ENCODE data around the gene COX6B2.

Gene COX6B2

GRCh38 chr19:55376241-55376933 lies 21.9 kb upstream of the COX6B2 start, which contains the start of gene TMEM190:
Gene TMEM190 (plus strand): TSS chr19:55376826. CDS start chr19:55376854, 28 bp downstream.
- no peak for ATAC-seq (replicated peaks; ENCODE audit: extremely low read depth, poor library complexity, severe bottlenecking)
- H3K9me3 Mint-ChIP-seq, result no peaks in the 10 kb centered on the region
- DNase-seq (ENCODE audit: low spot score in 2 of 2), result no peak
- H3K36me3 Mint-ChIP-seq (ENCODE audit: insufficient read depth), result peaks cover 4% of the 10 kb centered on the region
- peaks cover 37% of the 10 kb centered on the region for H3K27me3 Mint-ChIP-seq
- H3K4me3 Mint-ChIP-seq, result no peak within 1 kb of the TSS
- H3K4me1 Mint-ChIP-seq, result peaks cover 7% of the 10 kb centered on the region
- no peak within 1 kb of the TSS for H3K27ac Mint-ChIP-seq (ENCODE audit: low read depth)

GRCh38 chr19:55373993-55374757 lies 19.7 kb upstream of the COX6B2 start:
- Mint-ChIP-seq H3K27me3 (peaks cover 56% of the 10 kb centered on the region), H3K27ac (ENCODE audit: low read depth) (no peak overlapping the region), H3K36me3 (ENCODE audit: insufficient read depth) (peaks cover 4% of the 10 kb centered on the region), H3K4me1 (peaks cover 11% of the 10 kb centered on the region), H3K4me3 (no peak overlapping the region), H3K9me3 (no peaks in the 10 kb centered on the region)
- ATAC-seq (replicated peaks; ENCODE audit: extremely low read depth, poor library complexity, severe bottlenecking), result no peak
- no peak for DNase-seq (ENCODE audit: low spot score in 2 of 2)

GRCh38 chr19:55373306-55373992 lies 18.9 kb upstream of the COX6B2 start:
- no peak for DNase-seq (ENCODE audit: low spot score in 2 of 2)
- Mint-ChIP-seq H3K9me3 (no peaks in the 10 kb centered on the region), H3K27ac (ENCODE audit: low read depth) (no peak overlapping the region)

GRCh38 chr19:55372316-55373081 lies 18.0 kb upstream of the COX6B2 start:
- no peak for ATAC-seq (replicated peaks; ENCODE audit: extremely low read depth, poor library complexity, severe bottlenecking)
- H3K27ac Mint-ChIP-seq (ENCODE audit: low read depth), result no peak overlapping the region
- H3K27me3 Mint-ChIP-seq, result peaks cover 56% of the 10 kb centered on the region
- H3K9me3 Mint-ChIP-seq, result no peaks in the 10 kb centered on the region
- no peak overlapping the region for H3K4me3 Mint-ChIP-seq
- no peak for DNase-seq (ENCODE audit: low spot score in 2 of 2)
- peaks cover 11% of the 10 kb centered on the region for H3K4me1 Mint-ChIP-seq
- peaks cover 4% of the 10 kb centered on the region for H3K36me3 Mint-ChIP-seq (ENCODE audit: insufficient read depth)

More at GRCh38 chr19:55373306-55373992, 18.9 kb upstream of the COX6B2 start:
- Mint-ChIP-seq H3K4me1 (peaks cover 11% of the 10 kb centered on the region), H3K36me3 (ENCODE audit: insufficient read depth) (peaks cover 4% of the 10 kb centered on the region), H3K4me3 (no peak overlapping the region), H3K27me3 (peaks cover 56% of the 10 kb centered on the region)
- ATAC-seq (replicated peaks; ENCODE audit: extremely low read depth, poor library complexity, severe bottlenecking), result no peak

- Mint-ChIP-seq H3K36me3 (ENCODE audit: insufficient read depth) (peaks cover 4% of the 10 kb centered on the region), H3K27ac (ENCODE audit: low read depth) (no peak within 1 kb of the TSS), H3K9me3 (no peaks in the 10 kb centered on the region), H3K4me1 (peaks cover 11% of the 10 kb centered on the region), H3K27me3 (peaks cover 65% of the 10 kb centered on the region), H3K4me3 (peak within 1 kb of the TSS; percentile 75)
- no peak for ATAC-seq (replicated peaks; ENCODE audit: extremely low read depth, poor library complexity, severe bottlenecking)
- DNase-seq (ENCODE audit: low spot score in 2 of 2), result no peak
Measured at GRCh38 chr19:55370305-55370988, 15.9 kb upstream of the COX6B2 start, which contains the start of gene IL11. Gene IL11 (minus strand): TSS chr19:55370463. CDS start chr19:55370310, 153 bp downstream.

- H3K36me3 Mint-ChIP-seq (ENCODE audit: insufficient read depth), result peaks cover 4% of the 10 kb centered on the region
Measured at GRCh38 chr19:55369653-55370304, 15.3 kb upstream of the COX6B2 start.

GRCh38 chr19:55368701-55369563 lies 14.4 kb upstream of the COX6B2 start:
- H3K9me3 Mint-ChIP-seq, result no peaks in the 10 kb centered on the region
- H3K36me3 Mint-ChIP-seq (ENCODE audit: insufficient read depth), result peaks cover 4% of the 10 kb centered on the region
- H3K4me1 Mint-ChIP-seq, result peaks cover 10% of the 10 kb centered on the region
- peak overlapping the region; percentile 53 for H3K4me3 Mint-ChIP-seq
- peak; percentile 31 for ATAC-seq (replicated peaks; ENCODE audit: extremely low read depth, poor library complexity, severe bottlenecking)
- no peak overlapping the region for H3K27ac Mint-ChIP-seq (ENCODE audit: low read depth)
- H3K27me3 Mint-ChIP-seq, result peaks cover 62% of the 10 kb centered on the region
- DNase-seq (ENCODE audit: low spot score in 2 of 2), result no peak

More at GRCh38 chr19:55369653-55370304, 15.3 kb upstream of the COX6B2 start:
- H3K4me3 Mint-ChIP-seq, result peak overlapping the region; percentile 75
- DNase-seq (ENCODE audit: low spot score in 2 of 2) (no peak), ATAC-seq (replicated peaks; ENCODE audit: extremely low read depth, poor library complexity, severe bottlenecking) (peak; percentile 64)
- H3K27me3 Mint-ChIP-seq, result peaks cover 66% of the 10 kb centered on the region
- peaks cover 11% of the 10 kb centered on the region for H3K4me1 Mint-ChIP-seq
- H3K9me3 Mint-ChIP-seq, result no peaks in the 10 kb centered on the region
- H3K27ac Mint-ChIP-seq (ENCODE audit: low read depth), result no peak overlapping the region

GRCh38 chr19:55368106-55368505 lies 13.6 kb upstream of the COX6B2 start:
- ATAC-seq (replicated peaks; ENCODE audit: extremely low read depth, poor library complexity, severe bottlenecking), result no peak
- H3K9me3 Mint-ChIP-seq, result no peaks in the 10 kb centered on the region
- DNase-seq (ENCODE audit: low spot score in 2 of 2), result no peak
- H3K27me3 Mint-ChIP-seq, result peaks cover 54% of the 10 kb centered on the region
- H3K27ac Mint-ChIP-seq (ENCODE audit: low read depth), result no peak overlapping the region
- H3K36me3 Mint-ChIP-seq (ENCODE audit: insufficient read depth), result peaks cover 4% of the 10 kb centered on the region
- no peak overlapping the region for H3K4me3 Mint-ChIP-seq
- peaks cover 5% of the 10 kb centered on the region for H3K4me1 Mint-ChIP-seq

- ATAC-seq (replicated peaks; ENCODE audit: extremely low read depth, poor library complexity, severe bottlenecking) (no peak), DNase-seq (ENCODE audit: low spot score in 2 of 2) (no peak)
- peaks cover 2% of the 10 kb centered on the region for H3K36me3 Mint-ChIP-seq (ENCODE audit: insufficient read depth)
- peaks cover 47% of the 10 kb centered on the region for H3K27me3 Mint-ChIP-seq
- no peak overlapping the region for H3K27ac Mint-ChIP-seq (ENCODE audit: low read depth)
- no peaks in the 10 kb centered on the region for H3K9me3 Mint-ChIP-seq
- H3K4me3 Mint-ChIP-seq, result no peak overlapping the region
- H3K4me1 Mint-ChIP-seq, result peaks cover 5% of the 10 kb centered on the region
Measured at GRCh38 chr19:55366790-55367189, 12.3 kb upstream of the COX6B2 start.

- Mint-ChIP-seq H3K36me3 (ENCODE audit: insufficient read depth) (peaks cover 2% of the 10 kb centered on the region), H3K4me1 (peaks cover 5% of the 10 kb centered on the region), H3K27me3 (peaks cover 38% of the 10 kb centered on the region), H3K27ac (ENCODE audit: low read depth) (no peak overlapping the region), H3K9me3 (no peaks in the 10 kb centered on the region), H3K4me3 (no peak overlapping the region)
- ATAC-seq (replicated peaks; ENCODE audit: extremely low read depth, poor library complexity, severe bottlenecking), result no peak
- DNase-seq (ENCODE audit: low spot score in 2 of 2), result no peak
Measured at GRCh38 chr19:55365964-55366363, 11.4 kb upstream of the COX6B2 start.

All from central memory CD8-positive, alpha-beta T cell (primary cell).